ENCODE measurements around the gene SERAC1. TPM values are rescaled to one million over a fixed set of nuclear protein-coding genes. Genes with fewer than 3 reads are reported as not detected.

SERAC1 gene
- total and polyA plus RNA-seq, 2 donors (not counting 3 experiments of a cell fraction or from before 2014, with no cell fraction given): 4.9 to 5.7 TPM

- no peak for TF ChIP-seq CTCF (IDR thresholded peaks at IDR 0.05; ENCODE audit: extremely low read depth in 1 of 2, insufficient read depth in 1 of 2, low read depth in 1 of 2, low read length in 2 of 2)
- no peak for TF ChIP-seq JUN (IDR thresholded peaks at IDR 0.05; ENCODE audit: borderline replicate concordance, insufficient read depth, insufficient read length, low read depth)
- TF ChIP-seq FOS (IDR thresholded peaks at IDR 0.05; ENCODE audit: borderline replicate concordance, insufficient read depth, low read length): no peak
- no peak for TF ChIP-seq POLR2A (IDR thresholded peaks at IDR 0.05; ENCODE audit: low read depth, low read length)
- TF ChIP-seq EZH2 (IDR thresholded peaks at IDR 0.05; ENCODE audit: borderline replicate concordance, low read depth, low read length, severe bottlenecking): no peak
- TF ChIP-seq MYC (IDR thresholded peaks at IDR 0.05; ENCODE audit: low read depth, low read length): no peak
- no peak for TF ChIP-seq GATA2 (IDR thresholded peaks at IDR 0.05; ENCODE audit: insufficient read depth, insufficient read length, low read depth, low read length)
- TF ChIP-seq MAX (IDR thresholded peaks at IDR 0.05; ENCODE audit: insufficient read depth, insufficient read length): no peak
- no peak for TF ChIP-seq POLR2AphosphoS5 (IDR thresholded peaks at IDR 0.05; ENCODE audit: insufficient read depth, low read depth, low read length)
- no peaks in the 10 kb centered on the region for H3K9me3 ChIP-seq (replicated peaks; ENCODE audit: control insufficient read depth, insufficient read depth, low read length)
- no peak for DNase-seq (ENCODE audit: low read depth, low spot score)
- peaks cover 6% of the 10 kb centered on the region for H3K4me1 ChIP-seq (ENCODE audit: control insufficient read depth, extremely low read depth, insufficient read depth, low read length)
- BruUV-seq (replicated peaks): no TSS peak
- H3K4me2 ChIP-seq (ENCODE audit: insufficient read depth, low read length): no peak overlapping the region
- H3K27me3 ChIP-seq (ENCODE audit: control insufficient read depth in 2 of 2, insufficient read depth in 2 of 2, low read length in 2 of 2): no peaks in the 10 kb centered on the region
- H3K79me2 ChIP-seq (ENCODE audit: control insufficient read depth, insufficient read depth, low read length): no peaks in the 10 kb centered on the region
- H3K9me1 ChIP-seq (replicated peaks; ENCODE audit: control insufficient read depth, extremely low read depth, insufficient read depth, low read length): no peaks in the 10 kb centered on the region
- H3K9ac ChIP-seq (replicated peaks; ENCODE audit: extremely low read depth, insufficient read depth, low read length): no peak overlapping the region
- no peak overlapping the region for H3K4me3 ChIP-seq (replicated peaks in 1 of 3; ENCODE audit: insufficient read depth in 1 of 3, low read depth in 1 of 3, low read length in 3 of 3)
- POLR2A ChIA-PET: no interaction called here
- dilution Hi-C loops (cut with MboI; ENCODE audit: extremely low pct_ligation_motif_present, low sequenced_read_pairs) (no loop called here), intact Hi-C loops (cut with micrococcal nuclease) (no loop called here)
- H4K20me1 ChIP-seq (replicated peaks; ENCODE audit: control insufficient read depth, extremely low read depth, insufficient read depth, low read length): no peaks in the 10 kb centered on the region
- no peak overlapping the region for H2AFZ ChIP-seq (ENCODE audit: low read depth, low read length)
- H3K36me3 ChIP-seq (ENCODE audit: control insufficient read depth in 2 of 2, extremely low read depth in 1 of 2, insufficient read depth in 2 of 2, low read length in 2 of 2): peaks cover 47 to 48% of the 10 kb centered on the region in 2 experiments
- H3K27ac ChIP-seq (ENCODE audit: insufficient read depth, low read depth, low read length): no peak overlapping the region
- CTCF ChIA-PET: no interaction called here
- FAIRE-seq: no peak
Measured at GRCh38 chr6:158080849-158081656, 87.0 kb downstream of the SERAC1 start.

All from endothelial cell of umbilical vein (primary cell).